NCI-H2029 (cell line): ENCODE data around the gene KIF1B.
"Not testable (repeated sequence)": the region's sequence is repeated elsewhere in the genome, so short reads cannot be mapped to it uniquely, and the experiment has no call there.

Experiments
- DNase-seq: peaks from one replicate; lab custom pipeline; 2025; lab: John Stamatoyannopoulos, UW

Gene KIF1B

DNA sequence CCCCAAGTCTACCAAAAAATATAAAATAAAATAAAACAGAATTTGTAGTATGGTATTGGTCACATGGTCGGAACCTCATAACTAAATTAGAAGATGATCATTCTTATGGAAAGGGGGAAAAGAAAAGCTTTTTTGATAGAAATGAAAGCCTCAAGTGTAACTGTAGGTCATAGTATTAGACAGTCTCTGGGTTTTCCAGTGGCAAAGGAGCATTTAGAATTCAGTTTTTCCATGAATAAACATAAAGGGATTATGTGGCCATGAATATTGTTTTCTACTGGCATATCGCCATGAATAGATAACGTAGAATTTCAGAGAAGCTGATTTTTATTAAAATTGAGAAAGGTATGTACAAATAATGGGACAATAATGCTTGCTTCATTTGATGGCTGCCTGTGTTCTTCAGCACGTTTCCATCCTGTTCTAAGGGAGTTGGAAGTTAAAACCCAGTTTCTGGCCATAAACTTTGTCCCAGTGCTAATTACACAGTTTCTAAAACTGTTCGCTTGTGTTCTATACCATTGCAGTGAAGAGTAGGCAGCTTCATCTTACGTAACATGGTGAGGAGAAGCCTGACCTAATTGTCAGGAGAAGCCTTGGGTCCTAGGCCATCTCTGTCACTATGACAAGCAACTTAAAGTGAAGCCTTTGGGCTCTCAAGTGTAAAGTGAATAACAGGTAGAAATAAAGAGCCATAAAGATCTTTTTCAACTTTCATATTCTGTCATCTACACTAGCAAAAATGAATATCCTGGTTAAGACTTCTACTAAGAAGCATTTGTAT is 118.0 kb downstream of the KIF1B start:
- no peak for DNase-seq

DNA sequence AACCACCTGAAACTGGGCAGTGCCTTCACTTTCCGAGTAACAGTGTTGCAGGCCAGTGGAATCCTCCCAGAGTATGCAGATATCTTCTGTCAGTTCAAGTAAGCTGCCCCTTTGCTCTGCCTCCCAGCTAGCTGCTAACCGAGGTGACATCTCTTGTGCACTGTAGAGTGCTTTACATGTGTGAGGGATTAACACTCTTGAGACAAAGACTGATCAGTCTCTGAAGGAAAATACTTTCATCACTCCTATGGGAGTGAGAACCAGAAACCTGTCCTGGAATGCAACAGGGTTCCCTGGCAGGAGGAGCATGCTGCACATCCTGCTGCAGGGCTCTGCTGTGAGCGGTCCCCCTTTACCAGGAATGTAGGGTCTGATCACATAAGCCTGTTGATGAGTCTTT is 127.1 kb downstream of the KIF1B start:
- no peak for DNase-seq

DNA sequence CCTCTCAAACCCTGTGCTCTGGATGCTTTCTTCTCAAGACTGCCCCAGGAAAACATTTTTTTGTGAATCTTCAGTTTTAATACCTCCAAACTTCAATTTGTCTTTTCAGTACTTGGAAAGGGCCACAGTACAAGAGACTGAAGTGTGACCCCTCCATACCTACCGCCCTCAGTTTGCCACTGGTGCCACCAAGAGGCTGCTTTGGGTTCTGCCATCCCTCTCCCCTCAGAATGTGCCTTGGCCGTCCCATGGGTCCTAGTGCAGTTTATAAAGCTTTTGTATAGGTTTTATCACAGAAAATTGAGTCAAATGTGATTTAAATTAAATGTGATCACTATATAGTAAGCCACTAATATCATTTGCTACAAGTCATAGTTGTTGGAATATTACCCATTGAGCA is 127.7 kb downstream of the KIF1B start:
- no peak for DNase-seq

DNA sequence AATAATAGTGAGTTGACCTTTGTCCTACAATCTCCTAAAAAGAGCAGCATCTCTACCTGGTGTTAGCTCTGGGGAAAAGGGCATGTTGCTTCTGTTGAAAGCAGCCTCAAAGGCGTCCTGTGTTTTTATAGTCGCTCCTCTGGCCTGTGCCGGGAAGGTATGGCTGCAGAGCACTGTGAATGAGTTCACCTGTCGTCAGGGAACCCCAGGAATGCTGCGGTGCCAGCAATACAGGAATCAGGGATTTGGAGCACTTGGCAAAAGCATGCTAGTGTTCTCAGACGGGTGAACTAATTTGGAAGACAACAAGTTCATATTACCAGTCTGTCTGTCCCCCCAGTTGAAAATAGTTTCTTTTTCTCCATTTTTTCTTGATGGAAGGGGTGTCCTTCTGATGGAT is 128.2 kb downstream of the KIF1B start:
- DNase-seq: no peak

DNA sequence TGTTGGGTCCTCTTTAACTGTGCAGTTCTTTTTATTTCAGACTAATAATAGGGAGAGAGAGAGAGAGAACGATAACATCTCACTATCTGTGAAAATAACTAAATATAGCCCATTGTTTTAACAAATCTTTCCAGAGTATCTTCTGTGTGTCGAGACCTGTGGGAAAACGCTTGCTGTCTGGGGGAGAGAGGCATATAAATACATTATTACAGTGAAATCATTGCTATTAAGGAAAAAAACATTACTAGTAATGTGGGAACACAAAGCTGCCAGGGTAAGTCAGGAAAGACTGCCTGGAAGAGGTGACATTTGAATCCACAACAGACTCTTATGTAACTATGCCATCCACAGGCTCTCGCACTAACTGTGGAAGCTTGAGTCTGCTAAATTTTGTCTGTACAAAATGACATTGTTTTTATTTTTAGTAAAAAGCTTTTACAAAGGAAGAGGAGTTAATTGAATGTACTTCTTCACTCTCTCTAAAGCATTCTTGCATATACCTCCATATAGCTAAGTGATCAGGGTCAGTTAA is 128.7 kb downstream of the KIF1B start:
- DNase-seq: no peak

DNA sequence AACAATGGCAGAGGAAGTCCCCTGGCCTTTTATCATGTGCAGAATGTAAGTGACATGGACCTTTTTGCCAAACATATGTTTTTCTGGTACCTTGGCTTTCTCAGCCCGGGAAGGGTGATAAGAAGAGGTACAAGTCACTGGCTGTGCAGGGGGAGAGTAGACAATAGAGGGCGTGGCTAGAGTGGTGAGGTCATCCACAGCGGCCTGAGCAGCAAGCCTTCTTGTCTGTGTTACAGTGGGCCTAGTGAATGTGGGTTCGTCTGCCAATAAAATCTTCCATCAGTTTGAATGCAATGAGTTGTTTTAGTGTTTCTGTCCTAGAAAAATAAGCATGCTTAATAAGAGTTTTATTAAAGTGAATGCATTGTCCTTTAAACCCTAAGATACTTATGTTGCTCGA is 129.4 kb downstream of the KIF1B start:
- no peak for DNase-seq

DNA sequence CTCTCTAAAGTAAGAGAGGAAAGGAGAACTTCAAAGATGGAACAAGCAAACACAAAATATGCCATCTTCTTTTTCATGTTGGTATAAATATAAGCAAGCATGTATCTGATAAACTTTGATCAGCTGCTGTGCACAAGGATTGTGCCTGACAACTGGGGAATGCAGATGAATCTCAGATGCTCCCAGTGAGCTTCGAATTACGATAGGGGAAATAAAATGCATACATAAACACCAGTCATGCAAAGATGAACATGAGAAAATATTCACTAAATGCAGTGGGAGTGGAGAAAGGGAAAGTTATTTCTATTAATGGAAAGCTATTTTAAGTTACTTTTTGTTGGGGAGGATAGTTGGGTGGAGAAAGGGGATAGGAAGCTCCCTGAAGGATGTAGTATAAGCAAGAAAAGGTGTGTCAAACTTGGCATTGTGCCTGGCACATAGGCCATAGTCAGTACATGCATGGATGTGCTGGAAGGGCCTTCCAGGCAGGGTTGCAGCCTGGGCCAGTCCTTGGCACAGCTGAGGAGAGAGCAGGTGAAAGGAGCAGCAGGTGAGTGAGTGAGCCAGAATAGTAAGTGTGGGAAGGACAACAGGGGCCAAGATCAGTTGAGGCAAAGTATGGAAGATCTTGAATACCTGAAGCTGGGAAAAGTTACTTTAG is 130.7 kb downstream of the KIF1B start:
- no peak for DNase-seq

DNA sequence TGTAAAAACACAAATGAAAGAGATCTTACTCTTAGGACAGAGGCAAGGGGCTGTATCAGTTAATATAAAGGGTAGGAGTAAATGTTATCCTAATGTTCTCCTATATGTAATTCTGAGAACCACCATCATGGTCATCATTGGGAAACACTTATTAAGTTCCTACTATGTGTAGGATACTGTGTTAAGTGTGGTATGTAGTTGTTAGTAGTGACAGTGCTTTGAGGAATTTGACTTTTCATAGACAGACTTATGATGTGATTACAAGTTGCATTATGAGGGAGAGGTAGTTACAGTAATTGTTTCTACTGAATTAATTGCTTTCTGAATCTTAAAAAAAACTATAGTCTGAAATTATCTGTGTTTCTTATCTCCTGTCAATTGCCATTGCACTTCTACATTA is 136.7 kb downstream of the KIF1B start:
- no peak for DNase-seq

DNA sequence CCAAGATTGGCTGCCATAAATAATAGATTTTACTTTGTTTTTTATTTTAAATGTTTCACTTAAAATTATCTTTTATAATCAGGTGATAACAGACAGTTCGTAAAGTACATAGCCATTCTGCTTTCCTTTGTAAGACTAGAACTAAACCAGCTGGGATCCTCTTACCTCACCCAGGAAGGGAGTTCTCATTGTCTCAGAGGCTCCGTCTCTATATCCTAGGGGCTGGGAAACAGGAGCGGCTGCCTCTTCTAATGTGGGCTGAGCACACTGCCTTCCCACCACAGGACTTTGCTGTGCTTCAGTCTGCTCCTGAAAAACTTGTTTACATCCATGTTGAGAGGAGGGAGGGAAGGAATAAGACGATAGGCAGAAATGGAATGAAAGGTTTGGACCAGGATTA is 142.9 kb downstream of the KIF1B start:
- no peak for DNase-seq

DNA sequence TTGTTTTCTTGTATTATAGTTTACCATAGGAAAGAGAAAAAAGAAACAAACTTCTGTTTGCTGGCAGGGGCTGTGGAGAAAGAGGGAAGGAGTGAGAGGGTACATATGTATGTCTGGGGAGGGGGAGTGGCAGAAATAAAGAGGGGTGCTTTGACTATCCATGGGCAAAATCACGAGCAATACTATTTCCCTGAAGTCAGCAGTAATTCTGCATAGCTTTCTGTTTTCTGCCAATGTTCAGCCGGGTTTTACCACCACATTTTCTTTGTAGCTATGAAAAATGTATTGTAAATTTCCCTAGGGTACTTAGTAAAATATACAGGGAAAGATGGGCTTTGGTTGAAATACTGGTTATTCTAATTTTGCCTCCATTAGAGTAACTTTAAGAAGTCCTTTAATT is 143.3 kb downstream of the KIF1B start:
- no peak for DNase-seq

DNA sequence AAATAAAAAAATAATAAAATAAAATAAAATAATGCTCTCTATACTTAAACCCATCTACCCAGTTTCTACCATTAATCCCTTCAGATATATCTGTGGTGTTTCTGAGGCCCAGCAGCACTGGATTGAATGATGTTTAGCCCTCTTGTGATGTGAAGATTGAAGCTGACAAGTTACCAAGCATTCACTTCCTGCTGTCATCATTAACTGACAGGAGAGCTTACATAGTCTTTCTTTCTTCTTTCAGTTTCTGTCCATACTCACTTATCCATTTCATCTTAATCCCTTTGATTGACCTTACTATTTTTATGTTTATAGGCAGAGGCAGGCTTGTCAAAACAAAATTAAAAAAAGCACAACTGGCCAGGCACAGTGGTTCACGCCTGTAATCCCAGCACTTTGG is 149.7 kb downstream of the KIF1B start:
- DNase-seq: no peak

DNA sequence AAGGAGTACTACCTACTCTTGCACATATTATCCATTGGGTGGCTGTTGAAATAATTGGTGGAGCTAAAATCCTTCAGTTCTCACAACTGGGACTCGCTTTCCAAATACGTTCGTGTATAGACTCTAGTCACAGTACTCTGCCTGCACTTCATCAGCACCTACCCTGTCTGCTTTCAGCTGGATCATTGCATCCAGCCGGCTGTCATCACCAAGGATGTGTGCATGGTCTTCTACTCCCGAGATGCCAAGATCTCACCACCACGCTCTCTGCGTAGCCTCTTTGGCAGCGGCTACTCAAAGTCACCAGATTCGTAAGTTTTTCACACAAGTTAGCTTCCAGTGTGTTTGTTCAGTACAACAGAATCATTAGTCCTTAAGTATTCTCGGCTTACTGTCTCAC is 151.1 kb downstream of the KIF1B start:
- DNase-seq: no peak

DNA sequence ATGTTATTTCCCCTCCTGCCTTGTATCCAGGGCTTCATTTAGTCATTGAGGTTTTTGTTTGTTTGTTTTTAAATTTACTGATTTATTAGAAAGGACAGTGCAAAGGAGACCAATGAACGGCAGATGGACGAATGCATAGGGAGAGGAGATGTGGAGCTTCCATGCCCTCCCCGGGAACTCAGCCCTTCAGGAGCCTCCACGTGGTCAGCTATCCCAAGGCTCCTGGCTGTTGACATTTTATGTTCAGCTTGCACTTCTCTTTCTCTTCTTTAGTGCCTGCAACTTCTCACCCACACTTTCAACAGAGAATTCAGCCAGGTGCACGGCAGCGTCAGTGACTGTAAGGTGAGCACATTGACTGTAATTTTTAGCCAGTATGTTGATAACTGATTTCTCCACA is 157.8 kb downstream of the KIF1B start:
- DNase-seq: no peak

DNA sequence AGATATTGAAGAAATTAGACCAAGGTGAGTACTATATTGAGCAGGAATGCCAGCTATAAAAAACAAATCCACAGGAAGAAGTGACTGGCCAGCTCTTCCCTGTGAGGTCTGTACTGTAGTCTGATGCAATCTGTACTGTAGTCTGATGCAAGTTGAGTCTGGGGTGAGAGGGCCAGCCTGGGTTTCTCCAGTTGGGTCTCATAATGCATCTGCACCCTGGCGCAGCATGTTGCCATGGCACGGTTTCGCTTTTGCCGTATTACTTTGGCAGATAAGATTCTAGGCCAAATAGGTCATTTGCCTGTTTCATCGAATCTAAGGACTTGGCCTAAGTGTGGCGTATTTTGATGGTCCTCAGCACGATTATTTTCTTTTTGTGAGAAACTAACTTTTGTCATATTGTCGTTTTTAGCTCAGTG is 164.1 kb downstream of the KIF1B start:
- no peak for DNase-seq

DNA sequence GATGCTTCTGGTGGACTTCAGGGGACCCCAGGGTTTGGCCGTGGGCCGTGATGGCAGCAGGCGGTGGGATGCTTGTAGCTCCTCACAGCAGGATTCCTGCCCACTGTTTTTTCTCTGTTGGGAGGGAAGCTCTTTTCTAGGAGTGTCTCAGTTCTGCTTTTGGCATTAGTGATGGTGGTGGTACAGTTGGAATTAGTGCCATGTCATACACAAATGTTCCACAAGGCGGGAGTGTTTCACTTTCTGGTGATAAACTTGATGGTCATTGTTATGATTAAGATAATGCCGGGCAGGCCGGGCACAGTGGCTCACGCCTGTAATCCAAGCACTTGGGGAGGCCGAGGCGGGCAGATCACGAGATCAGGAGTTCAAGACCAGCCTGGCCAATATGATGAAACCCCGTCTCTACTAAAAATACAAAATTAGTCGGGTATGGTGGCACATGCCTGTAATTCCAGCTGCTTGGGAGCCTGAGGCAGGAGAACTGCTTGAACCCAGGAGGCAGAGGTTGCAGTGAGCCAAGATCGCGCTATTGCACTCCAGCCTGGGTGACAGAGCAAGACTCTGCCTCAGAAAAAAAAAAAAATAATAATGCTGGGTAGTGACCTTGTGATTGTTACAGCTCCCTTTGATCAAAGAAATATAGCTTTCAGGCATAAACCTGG is 167.1 kb downstream of the KIF1B start:
- DNase-seq: not testable (repeated sequence)

DNA sequence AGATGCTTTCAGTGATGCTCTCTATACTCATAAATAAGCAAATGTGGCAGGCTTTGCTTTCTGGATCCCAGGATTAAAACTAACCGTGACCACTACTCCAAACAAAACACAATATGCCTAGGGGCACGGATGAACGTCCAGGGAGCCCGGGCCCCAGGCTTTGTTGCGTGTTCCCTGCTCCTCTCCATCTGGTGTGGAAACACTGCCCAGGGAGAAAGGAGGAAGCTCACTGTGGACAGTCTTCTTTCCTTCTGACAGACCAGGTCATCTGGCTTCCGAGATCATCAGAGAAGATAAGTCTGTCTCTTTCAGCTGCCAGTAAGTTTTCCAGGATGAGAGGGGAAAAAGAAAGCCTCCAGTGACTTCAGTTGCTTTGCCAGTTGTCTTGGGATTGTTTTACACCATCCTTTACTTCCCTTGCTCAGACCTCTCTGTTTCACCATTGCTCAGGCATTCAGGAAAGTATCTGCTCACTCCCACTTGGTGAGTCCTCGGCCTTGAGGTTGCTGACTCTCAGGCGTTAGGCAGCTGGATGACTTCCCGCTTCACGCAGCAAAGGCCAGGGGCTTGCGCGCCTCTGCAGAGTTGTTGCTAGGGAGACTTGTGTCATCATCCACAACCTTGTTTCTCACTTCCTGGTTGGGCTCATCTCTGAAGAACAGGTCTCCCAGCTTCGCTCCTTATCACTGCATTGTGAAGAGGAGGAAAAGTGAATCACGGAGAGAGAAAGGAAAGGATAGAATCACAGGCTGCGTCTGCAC is 167.9 kb downstream of the KIF1B start:
- DNase-seq: no peak

DNA sequence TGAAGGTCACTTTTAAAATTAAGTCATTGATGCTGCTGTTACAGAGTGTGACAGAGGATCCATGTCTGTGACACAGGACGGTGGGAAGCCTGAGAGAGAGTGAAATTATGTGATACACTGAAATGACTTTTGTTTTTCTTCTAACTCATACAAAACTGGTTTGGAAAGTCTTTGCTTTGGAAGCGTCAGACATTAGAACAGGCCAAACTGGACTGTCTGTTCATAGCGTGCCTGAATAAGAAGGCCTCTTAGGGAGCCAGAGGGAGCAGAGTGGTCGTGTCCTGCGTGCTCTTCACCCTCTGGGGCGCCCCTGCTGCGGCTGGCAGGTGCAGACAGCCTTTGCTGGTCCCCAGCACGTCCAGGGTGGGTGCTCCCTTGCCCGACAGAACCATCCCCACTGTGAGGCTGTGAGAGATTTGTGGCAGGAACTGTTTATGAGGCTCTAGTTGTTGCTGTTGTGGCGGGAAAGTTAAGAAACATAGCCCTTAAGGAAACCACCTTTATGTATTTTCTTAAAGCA is 168.8 kb downstream of the KIF1B start:
- no peak for DNase-seq

DNA sequence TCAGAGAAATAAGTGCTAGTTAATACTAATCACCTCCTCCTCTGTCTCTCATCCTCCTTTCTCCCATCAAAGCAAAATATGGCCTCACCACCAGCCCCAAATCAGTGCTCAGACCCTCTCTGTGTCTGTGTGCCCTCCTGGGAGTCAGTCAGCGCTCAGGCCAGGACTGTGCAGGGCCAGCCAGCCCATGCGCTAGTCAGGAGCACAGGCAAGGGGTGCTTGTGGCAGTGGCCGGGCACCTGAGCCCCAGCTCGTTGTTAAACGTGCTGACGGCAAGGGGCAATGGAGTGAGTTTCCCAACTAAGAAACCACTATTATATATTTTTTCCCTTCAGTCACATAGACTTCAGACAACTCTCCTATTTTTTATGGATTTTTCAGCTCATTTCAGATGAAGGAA is 169.3 kb downstream of the KIF1B start:
- DNase-seq: no peak

DNA sequence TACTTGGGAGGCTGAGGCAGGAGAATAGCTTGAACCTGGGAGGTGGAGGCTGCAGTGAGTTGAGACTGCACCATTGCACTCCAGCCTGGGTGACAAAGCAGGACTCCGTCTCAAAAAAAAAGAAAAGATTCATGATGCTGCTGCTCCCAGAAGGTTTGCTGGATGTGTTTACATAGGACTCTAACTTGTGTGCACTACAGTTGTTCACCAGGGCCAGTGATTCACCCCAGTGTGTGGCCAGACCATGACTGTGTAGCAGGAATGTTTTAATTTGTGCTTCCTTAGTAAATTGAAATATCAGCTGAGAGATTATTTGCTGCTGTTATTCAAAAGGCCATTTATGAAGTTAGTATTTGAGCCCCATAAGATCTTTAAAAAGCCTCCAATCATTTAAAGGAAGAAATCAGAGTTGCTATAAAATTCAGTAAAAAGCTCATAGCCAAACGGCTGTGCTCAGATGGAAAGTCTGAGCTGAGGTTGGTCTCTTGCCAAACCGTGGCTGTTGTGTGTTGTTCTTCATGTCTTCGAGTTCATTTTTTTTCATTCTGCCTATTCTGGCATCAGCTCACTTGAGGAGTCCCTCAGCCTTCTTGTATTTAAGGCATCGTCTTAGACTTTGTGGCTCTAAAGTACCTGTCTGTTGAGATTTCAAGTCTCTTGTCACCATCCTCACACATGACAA is 170.4 kb downstream of the KIF1B start:
- no peak for DNase-seq

DNA sequence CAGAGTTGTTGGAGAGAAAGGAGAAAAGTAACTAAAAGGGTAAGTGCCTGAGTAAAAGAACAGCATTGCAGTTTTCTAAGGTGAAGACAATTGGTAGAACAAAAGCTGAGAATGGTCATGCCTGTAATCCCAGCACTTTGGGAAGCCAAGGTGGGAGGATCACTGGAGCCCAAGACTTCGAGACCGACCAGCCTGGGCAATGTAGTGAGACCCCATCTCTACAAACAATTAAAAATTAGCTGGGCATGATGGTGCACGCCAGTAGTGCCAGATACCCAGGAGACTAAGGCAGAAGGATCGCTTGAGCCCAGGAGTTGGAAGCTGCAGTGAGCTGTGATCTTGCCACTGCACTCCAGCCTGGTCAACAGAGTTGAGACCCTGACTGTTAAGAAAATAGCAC is 173.3 kb downstream of the KIF1B start:
- no peak for DNase-seq

DNA sequence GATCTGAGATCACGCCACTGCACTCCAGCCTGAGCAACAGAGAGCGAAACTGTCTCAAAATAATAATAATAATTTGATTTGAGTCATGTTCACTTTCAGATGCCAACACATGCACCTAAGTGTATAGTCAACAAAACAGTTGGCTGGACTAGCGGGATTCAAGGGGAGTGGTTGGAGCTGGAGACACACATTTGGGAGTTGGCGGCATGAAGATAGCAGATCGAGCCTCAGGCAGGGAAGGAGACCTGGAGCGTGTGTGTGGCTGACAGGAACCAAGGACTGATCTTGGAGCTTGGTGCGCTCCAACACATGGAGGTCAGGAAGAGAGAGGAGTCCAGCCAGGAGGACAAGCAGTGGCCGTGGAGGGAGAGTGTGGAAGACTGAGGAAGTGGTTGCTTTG is 173.8 kb downstream of the KIF1B start:
- no peak for DNase-seq
